ENCODE measurements around the gene LRCH1. TPM values are rescaled to one million over a fixed set of nuclear protein-coding genes. Genes with fewer than 3 reads are reported as not detected.

The LRCH1 gene
- total and polyA plus RNA-seq, 2 experiments from 2014 or later, result 6.0 to 14.6 TPM

- Histone ChIP-seq H3K27me3 (no peaks in the 10 kb centered on the region), H3K9me3 (ENCODE audit: low read depth) (no peaks in the 10 kb centered on the region), H3K4me1 (ENCODE audit: low read depth) (peaks cover 27% of the 10 kb centered on the region), H3K4me3 (no peak overlapping the region), H3K27ac (no peak overlapping the region), H3K36me3 (no peaks in the 10 kb centered on the region)
- TF ChIP-seq, protein P1, sequence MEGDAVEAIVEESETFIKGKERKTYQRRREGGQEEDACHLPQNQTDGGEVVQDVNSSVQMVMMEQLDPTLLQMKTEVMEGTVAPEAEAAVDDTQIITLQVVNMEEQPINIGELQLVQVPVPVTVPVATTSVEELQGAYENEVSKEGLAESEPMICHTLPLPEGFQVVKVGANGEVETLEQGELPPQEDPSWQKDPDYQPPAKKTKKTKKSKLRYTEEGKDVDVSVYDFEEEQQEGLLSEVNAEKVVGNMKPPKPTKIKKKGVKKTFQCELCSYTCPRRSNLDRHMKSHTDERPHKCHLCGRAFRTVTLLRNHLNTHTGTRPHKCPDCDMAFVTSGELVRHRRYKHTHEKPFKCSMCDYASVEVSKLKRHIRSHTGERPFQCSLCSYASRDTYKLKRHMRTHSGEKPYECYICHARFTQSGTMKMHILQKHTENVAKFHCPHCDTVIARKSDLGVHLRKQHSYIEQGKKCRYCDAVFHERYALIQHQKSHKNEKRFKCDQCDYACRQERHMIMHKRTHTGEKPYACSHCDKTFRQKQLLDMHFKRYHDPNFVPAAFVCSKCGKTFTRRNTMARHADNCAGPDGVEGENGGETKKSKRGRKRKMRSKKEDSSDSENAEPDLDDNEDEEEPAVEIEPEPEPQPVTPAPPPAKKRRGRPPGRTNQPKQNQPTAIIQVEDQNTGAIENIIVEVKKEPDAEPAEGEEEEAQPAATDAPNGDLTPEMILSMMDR (IDR thresholded peaks at IDR 0.05; ENCODE audit: low read depth, low read length), result no peak
- DNase-seq (ENCODE audit: low read depth in 1 of 2, low spot score in 1 of 2), result peak in 1 of 2 donors; percentile 59
Measured at GRCh38 chr13:46522748-46523030, 30.3 kb upstream of the LRCH1 start.

DNA sequence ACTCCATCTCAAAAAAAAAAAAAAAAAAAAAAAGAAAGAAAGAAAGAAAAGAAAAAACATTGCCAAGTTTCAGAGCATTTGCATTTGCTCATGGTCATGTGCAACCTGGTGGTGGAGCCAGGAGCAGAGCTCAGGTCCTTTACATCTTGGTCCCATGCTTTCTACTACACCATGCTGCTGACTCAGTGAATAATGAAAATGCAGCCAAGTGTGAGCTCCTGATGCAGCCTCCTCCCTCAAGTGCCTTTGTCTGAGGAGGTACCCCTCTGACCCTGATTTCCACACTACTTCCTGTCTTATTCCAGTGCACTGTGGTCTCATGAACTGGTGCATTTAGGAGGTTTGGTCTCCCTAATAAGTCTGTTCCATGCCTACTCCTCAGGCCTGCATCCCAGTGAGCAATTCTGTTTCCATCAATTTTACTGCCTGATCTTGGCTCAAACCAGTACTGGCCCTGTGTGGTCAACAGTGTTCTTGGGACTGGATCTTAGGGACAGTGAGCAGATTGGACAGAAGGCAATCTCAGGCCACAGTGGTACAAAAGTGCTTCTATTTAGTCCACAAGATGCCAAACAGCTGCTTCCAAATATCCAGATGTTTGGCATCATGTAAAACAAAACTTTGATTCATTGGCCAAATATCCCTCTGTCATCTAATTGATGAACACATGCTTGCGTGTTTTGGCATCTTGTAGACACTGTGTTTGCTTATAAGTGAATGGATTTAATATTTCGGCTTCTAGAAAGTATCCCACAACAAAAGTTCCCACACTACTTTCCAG is 28.8 kb upstream of the LRCH1 start:
- TF ChIP-seq, protein P1 (IDR thresholded peaks at IDR 0.05; ENCODE audit: low read depth, low read length), result no peak
- Histone ChIP-seq H3K4me3 (no peak overlapping the region), H3K27me3 (no peaks in the 10 kb centered on the region), H3K9me3 (ENCODE audit: low read depth) (no peaks in the 10 kb centered on the region), H3K36me3 (no peaks in the 10 kb centered on the region), H3K4me1 (ENCODE audit: low read depth) (peaks cover 25% of the 10 kb centered on the region), H3K27ac (no peak overlapping the region)
- peak in 1 of 2 donors; percentile 35 for DNase-seq (ENCODE audit: low read depth in 1 of 2, low spot score in 1 of 2)

DNA sequence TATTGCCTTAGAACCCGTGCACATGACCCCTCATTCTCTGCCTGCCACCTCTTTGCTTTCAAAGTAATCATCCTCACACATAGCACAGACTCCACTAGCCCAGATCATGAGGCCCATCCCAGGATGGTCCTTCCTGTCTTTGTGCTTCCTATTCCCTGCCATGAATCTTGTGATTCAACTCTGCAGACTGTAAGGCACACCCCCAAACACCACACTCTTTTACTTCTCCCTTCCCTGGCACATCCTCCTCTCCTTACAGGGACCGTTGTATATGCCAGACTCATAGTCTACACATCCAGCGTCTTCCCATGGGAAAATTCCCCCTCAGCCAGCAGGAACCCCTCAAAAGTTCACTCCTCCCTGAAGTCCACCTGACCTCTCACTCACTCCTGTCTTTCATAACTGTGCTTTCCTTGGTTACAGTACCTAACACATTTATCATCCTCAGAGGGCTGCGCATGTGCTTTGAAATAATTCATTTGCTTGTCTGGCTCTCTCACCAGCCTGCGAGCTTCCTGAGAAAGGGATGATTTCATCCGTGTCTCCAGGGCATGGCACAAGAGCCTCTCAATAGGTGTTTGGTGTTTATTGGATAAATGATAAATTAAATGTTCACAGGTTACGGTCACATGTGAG is 26.8 kb upstream of the LRCH1 start:
- TF ChIP-seq, protein P1 (IDR thresholded peaks at IDR 0.05; ENCODE audit: low read depth, low read length), result no peak
- DNase-seq (ENCODE audit: low read depth in 1 of 2, low spot score in 1 of 2), result no peak
- H3K36me3 ChIP-seq, result no peaks in the 10 kb centered on the region
- no peaks in the 10 kb centered on the region for H3K9me3 ChIP-seq (ENCODE audit: low read depth)
- peaks cover 25% of the 10 kb centered on the region for H3K4me1 ChIP-seq (ENCODE audit: low read depth)
- no peaks in the 10 kb centered on the region for H3K27me3 ChIP-seq
- H3K27ac ChIP-seq, result no peak overlapping the region
- no peak overlapping the region for H3K4me3 ChIP-seq

- peaks cover 25% of the 10 kb centered on the region for H3K4me1 ChIP-seq (ENCODE audit: low read depth)
- no peaks in the 10 kb centered on the region for H3K9me3 ChIP-seq (ENCODE audit: low read depth)
- H3K36me3 ChIP-seq, result no peaks in the 10 kb centered on the region
- no peak overlapping the region for H3K27ac ChIP-seq
- TF ChIP-seq, protein P1 (IDR thresholded peaks at IDR 0.05; ENCODE audit: low read depth, low read length), result no peak
- DNase-seq (ENCODE audit: low read depth in 1 of 2, low spot score in 1 of 2), result no peak
- H3K27me3 ChIP-seq, result no peaks in the 10 kb centered on the region
- H3K4me3 ChIP-seq, result no peak overlapping the region
Measured at GRCh38 chr13:46526740-46527139, 26.2 kb upstream of the LRCH1 start.

DNA sequence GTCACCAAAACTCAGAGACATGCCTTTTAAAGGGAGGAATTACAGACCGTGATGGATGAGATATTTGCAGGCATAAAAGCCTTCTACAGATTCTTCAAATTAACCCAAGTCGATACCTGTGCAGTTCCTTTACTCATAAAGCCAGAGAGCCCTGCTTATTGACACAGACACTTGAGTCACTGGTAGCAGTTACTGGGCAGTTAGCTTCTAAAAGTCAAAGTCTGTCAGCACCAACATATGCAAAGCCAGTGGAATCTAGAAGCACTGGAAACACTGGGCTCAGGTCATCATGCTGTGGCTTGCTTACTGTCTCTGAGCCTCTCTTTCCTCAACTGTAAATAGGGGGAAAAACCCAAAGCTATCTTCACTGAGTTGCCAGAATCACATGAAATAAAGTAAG is 25.7 kb upstream of the LRCH1 start:
- TF ChIP-seq, protein P1 (IDR thresholded peaks at IDR 0.05; ENCODE audit: low read depth, low read length), result no peak
- Histone ChIP-seq H3K36me3 (no peaks in the 10 kb centered on the region), H3K27ac (no peak overlapping the region), H3K27me3 (no peaks in the 10 kb centered on the region), H3K9me3 (ENCODE audit: low read depth) (no peaks in the 10 kb centered on the region), H3K4me3 (no peak overlapping the region), H3K4me1 (ENCODE audit: low read depth) (peaks cover 23% of the 10 kb centered on the region)
- DNase-seq (ENCODE audit: low read depth in 1 of 2, low spot score in 1 of 2), result peak in 1 of 2 donors; percentile 11

All from cardiac muscle cell (in vitro differentiated cells and primary cell).